Thyroid gland (tissue), 4 donors: ENCODE data around the gene CREBBP. TPM values are rescaled to one million over a fixed set of nuclear protein-coding genes. Genes with fewer than 3 reads are reported as not detected.

Source experiments
- DNase-seq, 2 donors: peaks; one replicate each; pipeline ENCODE4 v3.0.0-alpha.2; 2019
- H3K27ac ChIP-seq, 3 donors: fragments of 200-600 bp; sonication (generic); 1 replicate in 2 of 3; 2 replicates in 1 of 3; pipeline ENCODE4 v1.5.1; 2016 to 2019; ENCODE audit warnings: mild to moderate bottlenecking in 1 of 3, moderate library complexity in 1 of 3
- H3K27me3 ChIP-seq: fragments of 200-600 bp; sonication (generic); one replicate; pipeline ENCODE4 v1.5.1; 2019
- H3K36me3 ChIP-seq, 2 donors: fragments of 200-600 bp; sonication (generic); one replicate each; pipeline ENCODE4 v1.5.1; 2016 to 2019
- H3K4me1 ChIP-seq, 2 donors: fragments of 200-600 bp; sonication (generic); one replicate each; pipeline ENCODE4 v1.5.1; 2017 to 2019
- H3K4me3 ChIP-seq, 3 donors: fragments of 200-600 bp; sonication (generic); replicated peaks in 1 of 3; 1 replicate in 2 of 3; 2 replicates in 1 of 3; pipeline ENCODE4 v1.5.1; 2016; ENCODE audit warnings: mild to moderate bottlenecking in 1 of 3
- H3K9me3 ChIP-seq: fragments of 200-600 bp; sonication (generic); one replicate; pipeline ENCODE4 v1.5.1; 2017
- POLR2A ChIP-seq, 2 donors: fragments of 450-650 bp; IDR thresholded peaks; one replicate each; pipeline ENCODE4 v1.6.1; 2017; ENCODE audit warnings: antibody characterized with exemption in 2 of 2, mild to moderate bottlenecking in 2 of 2, moderate library complexity in 1 of 2
- WGBS, 2 donors: methylation state at CpG; one replicate each; pipeline ENCODE4 v1.1.5; 2017; 5-methylcytosine and 5-hydroxymethylcytosine counted together
- intact Hi-C: fragments of 100-400 bp; cut with DNase I; formaldehyde crosslinking; loops from one replicate; pipeline ENCODE4 v1.15.1; 2023
- total RNA-seq, 4 donors: library from RNA; depleted of rRNA; stranded (reverse); fragments of >200 nt; gene quantifications; one replicate each; pipeline ENCODE4 v1.2.3, GENCODE V29; 2016
- TF ChIP-seq, protein P1 (sequence below), 6 experiments: fragments of 200-600 bp in 3 of 6; fragments of 450-650 bp in 3 of 6; sonication (generic) in 3 of 6; IDR thresholded peaks; one replicate each; pipeline ENCODE4 v1.5.1; 2016 to 2019; ENCODE audit warnings: antibody characterized with exemption in 6 of 6, mild to moderate bottlenecking in 2 of 6, inconsistent platforms in 1 of 6, moderate library complexity in 1 of 6

CREBBP gene
- total RNA-seq, 4 donors from 2014 or later: 52.5 to 157 (median 75.9) TPM

DNA sequence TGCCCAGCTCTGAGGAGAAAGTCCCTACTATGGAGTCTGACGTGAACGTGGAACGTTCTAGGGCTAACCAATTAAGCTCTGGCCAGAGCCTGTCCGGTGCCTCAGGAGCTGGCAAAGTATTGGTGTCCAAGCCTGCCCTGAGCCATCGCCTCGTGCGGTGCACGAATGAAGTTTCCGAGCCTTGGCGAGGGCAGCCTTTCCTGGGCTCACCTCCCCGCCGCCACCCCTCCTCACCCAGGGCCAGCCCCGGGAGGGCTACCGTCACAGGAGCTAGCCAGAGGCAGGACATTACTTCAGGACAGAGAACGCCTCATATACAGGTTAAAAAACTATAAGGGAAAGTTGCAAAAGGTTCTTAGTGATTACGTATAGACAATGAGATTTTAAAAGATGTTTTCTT, 139.6 kb downstream of the CREBBP start:
- no peak for DNase-seq
- H3K27me3 ChIP-seq: no peaks in the 10 kb centered on the region
- H3K4me3 ChIP-seq: no peak overlapping the region
- H3K4me1 ChIP-seq: no peaks in the 10 kb centered on the region
- intact Hi-C loops: no loop called here
- no peak overlapping the region for H3K27ac ChIP-seq
- no peak for TF ChIP-seq POLR2A (IDR thresholded peaks at IDR 0.05)
- TF ChIP-seq, protein P1, sequence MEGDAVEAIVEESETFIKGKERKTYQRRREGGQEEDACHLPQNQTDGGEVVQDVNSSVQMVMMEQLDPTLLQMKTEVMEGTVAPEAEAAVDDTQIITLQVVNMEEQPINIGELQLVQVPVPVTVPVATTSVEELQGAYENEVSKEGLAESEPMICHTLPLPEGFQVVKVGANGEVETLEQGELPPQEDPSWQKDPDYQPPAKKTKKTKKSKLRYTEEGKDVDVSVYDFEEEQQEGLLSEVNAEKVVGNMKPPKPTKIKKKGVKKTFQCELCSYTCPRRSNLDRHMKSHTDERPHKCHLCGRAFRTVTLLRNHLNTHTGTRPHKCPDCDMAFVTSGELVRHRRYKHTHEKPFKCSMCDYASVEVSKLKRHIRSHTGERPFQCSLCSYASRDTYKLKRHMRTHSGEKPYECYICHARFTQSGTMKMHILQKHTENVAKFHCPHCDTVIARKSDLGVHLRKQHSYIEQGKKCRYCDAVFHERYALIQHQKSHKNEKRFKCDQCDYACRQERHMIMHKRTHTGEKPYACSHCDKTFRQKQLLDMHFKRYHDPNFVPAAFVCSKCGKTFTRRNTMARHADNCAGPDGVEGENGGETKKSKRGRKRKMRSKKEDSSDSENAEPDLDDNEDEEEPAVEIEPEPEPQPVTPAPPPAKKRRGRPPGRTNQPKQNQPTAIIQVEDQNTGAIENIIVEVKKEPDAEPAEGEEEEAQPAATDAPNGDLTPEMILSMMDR (IDR thresholded peaks at IDR 0.05): no peak
- 94 to 96% methylated on average over 16 of the region's 16 CpGs for WGBS, 2 donors
- H3K36me3 ChIP-seq: peaks cover 79 to 92% of the 10 kb centered on the region in 2 donors
- H3K9me3 ChIP-seq: no peaks in the 10 kb centered on the region

DNA sequence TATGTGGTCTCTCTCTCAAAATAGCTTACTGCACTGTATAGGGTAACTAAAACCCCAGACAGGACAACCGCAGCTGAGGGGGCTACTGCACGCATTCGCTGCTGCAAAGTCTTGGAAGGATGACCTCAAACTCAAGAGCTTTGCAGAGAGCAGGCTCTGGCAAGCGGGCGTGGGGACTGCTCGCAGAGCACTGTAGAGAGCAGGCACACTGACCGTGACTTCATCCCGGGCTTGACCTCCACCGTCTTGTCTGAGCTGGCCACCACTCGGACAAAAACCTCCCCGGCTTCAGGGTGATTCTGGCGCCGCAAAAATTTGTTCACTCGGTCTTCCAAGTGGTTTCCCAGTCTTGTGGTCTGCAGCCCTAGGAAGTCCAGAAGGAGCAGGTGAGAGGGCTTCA, 140.3 kb downstream of the CREBBP start:
- DNase-seq: no peak
- no peak overlapping the region for H3K27ac ChIP-seq
- peaks cover 81 to 93% of the 10 kb centered on the region in 2 donors for H3K36me3 ChIP-seq
- H3K4me3 ChIP-seq: no peak overlapping the region
- TF ChIP-seq, protein P1 (IDR thresholded peaks at IDR 0.05): no peak
- intact Hi-C loops: no loop called here
- no peaks in the 10 kb centered on the region for H3K4me1 ChIP-seq
- WGBS, 2 donors: 84 to 85% methylated on average over 14 of the region's 14 CpGs
- H3K27me3 ChIP-seq: no peaks in the 10 kb centered on the region
- H3K9me3 ChIP-seq: no peaks in the 10 kb centered on the region

DNA sequence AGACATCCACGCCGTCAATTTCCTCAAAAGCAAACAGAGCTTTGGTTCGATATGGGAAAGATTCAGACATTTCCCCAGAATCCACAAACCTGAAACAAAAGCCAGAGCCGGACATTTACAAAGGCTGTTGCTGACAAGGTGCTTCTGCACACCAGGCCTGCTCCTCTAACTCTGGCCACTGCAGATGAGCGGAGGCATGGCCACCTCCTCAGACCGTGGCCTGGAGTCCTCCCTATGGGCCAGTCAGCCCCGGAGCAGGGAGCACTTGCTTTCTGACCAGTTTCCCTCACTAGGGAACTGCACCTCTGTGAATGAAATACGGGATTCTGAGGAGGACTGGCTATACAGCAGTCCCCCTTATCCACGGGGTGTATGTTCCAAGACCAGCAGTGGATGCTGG, 140.9 kb downstream of the CREBBP start:
- no peaks in the 10 kb centered on the region for H3K27me3 ChIP-seq
- H3K4me1 ChIP-seq: no peaks in the 10 kb centered on the region
- WGBS, 2 donors: 76 to 77% methylated on average over 7 to 9 of the region's 9 CpGs
- TF ChIP-seq, protein P1 (IDR thresholded peaks at IDR 0.05): no peak
- no peak for TF ChIP-seq POLR2A (IDR thresholded peaks at IDR 0.05)
- intact Hi-C loops: no loop called here
- no peak for DNase-seq
- no peaks in the 10 kb centered on the region for H3K9me3 ChIP-seq
- H3K36me3 ChIP-seq: peaks cover 81 to 93% of the 10 kb centered on the region in 2 donors
- H3K27ac ChIP-seq: no peak overlapping the region
- H3K4me3 ChIP-seq: no peak overlapping the region

DNA sequence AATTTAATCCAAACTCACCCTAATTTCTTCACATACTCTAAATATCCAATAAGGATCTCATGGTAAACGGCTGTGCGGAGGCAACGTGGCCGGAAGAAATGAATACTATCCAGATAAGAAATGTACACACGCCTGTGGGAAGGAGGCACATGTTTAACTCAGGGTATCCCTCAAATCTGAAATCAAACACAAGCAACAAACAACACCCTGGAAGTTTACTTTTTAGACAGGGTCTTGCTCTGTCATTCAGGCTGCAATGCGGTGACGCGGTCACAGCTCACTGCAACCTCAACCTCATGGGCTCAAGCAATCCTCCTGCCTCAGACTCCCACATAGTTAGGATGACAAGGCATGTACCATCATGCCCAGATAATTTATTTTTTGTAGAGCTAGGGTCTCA, 142.0 kb downstream of the CREBBP start:
- H3K4me3 ChIP-seq: no peak overlapping the region
- intact Hi-C loops: no loop called here
- no peaks in the 10 kb centered on the region for H3K9me3 ChIP-seq
- peaks cover 80 to 93% of the 10 kb centered on the region in 2 donors for H3K36me3 ChIP-seq
- 96 to 97% methylated on average over 8 of the region's 8 CpGs for WGBS, 2 donors
- no peaks in the 10 kb centered on the region for H3K4me1 ChIP-seq
- DNase-seq: no peak
- no peak overlapping the region for H3K27ac ChIP-seq
- H3K27me3 ChIP-seq: no peaks in the 10 kb centered on the region
- TF ChIP-seq, protein P1 (IDR thresholded peaks at IDR 0.05): no peak

DNA sequence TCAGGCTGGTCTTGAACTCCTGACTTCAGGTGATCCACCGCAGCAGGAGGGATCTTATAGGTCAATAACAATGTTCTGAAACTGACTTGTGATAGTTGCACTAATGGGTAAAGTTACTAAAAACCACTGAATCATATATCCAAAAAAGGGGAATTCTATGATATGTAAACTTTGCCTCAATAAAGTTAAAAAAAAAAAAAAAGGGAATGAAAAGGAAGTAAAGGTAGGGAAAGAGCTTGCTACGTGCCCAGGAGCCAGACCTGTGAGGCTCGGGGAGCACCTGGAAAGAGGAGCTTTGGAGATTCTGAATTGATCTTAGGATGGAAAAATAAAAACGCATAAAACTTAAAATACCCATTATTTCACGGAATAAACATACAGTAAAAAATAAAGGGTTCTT, 142.4 kb downstream of the CREBBP start:
- WGBS, 2 donors: 92 to 97% methylated on average over 5 of the region's 5 CpGs
- H3K9me3 ChIP-seq: no peaks in the 10 kb centered on the region
- no peaks in the 10 kb centered on the region for H3K4me1 ChIP-seq
- H3K27ac ChIP-seq: no peak overlapping the region
- TF ChIP-seq, protein P1 (IDR thresholded peaks at IDR 0.05): no peak
- peaks cover 76 to 93% of the 10 kb centered on the region in 2 donors for H3K36me3 ChIP-seq
- no peak overlapping the region for H3K4me3 ChIP-seq
- no peaks in the 10 kb centered on the region for H3K27me3 ChIP-seq
- intact Hi-C loops: no loop called here
- no peak for DNase-seq
